HG03025 (cell line): ENCODE measurements around the gene ARHGDIB.

ENCODE experiments used
- ATAC-seq: cut with Tn5 transposase; IDR thresholded peaks from one replicate; pipeline ENCODE4 v1.9.1; 2021; ENCODE audit warnings: mild to moderate bottlenecking, moderate library complexity; ENCODE audit not compliant: unreplicated experiment, low FRiP score

The ARHGDIB gene

DNA sequence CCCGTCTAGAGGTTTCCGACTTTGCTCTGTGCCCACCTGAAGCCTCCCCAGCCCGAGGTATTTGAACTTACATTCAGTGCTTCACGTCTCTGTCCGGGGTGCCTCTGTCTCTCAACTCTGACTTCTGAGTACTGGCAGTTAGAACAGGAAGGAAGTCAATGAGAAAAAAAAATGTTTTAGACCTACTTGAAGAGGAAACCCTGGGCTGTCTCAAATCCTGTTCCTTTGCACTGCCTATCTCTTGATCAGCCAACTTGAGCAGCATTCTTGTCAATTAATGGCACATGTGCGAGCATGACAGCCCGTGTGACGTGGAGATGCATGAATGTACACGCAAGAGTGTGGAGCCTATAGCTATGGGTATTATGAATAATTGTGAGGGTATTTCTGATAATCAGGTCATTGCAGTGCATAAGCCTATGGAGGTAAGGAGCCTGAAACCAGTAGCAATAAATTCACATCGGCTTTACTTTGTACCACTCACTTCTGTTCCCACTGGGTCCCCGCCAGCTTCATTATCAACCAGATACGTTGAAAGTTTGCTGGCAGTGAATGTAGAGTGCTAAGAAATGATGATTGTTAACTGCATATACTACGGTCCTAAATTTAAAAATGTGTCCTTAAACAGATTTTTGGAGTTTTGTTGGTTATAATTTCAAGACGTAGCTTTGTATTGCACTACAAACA is at the start of gene ARHGDIB:
Gene ARHGDIB (minus strand): TSS at position 136 of the 687 bp plus-strand sequence. CDS start 10,889 bp downstream, outside the sequence.
- ATAC-seq = peak; percentile 64

DNA sequence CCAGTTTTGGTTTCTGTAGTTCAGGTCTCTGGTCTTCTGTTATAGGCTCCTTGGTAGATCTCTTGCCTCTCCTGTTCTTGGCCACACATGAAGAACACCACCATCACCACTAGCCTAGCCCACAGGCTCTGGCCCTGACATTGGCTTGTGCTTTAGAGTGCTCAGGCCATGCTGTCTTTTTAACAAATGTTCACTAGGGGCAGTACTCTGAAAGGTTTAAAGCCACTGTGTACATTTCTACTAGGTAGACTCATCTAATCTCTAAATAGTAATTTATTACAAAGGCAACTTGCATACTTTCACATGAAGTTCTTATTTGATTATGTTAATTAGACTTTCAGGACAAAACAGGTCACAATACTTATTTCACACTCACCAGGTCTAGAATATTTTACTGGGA is 49.8 kb upstream of the ARHGDIB start:
- no peak for ATAC-seq

DNA sequence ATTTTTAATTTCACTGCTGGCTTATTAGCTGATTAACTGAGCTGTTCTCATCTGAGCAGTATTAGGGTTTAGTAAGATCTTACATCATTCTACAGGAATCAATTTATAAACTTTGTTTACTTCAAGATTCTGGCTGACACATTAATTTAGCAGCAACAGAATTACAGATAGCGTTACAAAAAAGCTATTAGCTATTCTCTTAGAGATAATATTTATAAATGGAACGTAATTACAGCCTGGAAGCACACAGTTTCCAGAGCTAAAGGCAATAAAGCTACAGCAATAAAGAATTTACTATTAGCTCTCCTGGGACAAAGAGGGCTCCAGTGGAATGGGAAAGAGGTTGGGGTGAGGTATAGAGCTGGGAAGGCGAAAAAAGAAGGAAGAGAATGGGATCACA is 46.1 kb upstream of the ARHGDIB start:
- ATAC-seq = no peak

DNA sequence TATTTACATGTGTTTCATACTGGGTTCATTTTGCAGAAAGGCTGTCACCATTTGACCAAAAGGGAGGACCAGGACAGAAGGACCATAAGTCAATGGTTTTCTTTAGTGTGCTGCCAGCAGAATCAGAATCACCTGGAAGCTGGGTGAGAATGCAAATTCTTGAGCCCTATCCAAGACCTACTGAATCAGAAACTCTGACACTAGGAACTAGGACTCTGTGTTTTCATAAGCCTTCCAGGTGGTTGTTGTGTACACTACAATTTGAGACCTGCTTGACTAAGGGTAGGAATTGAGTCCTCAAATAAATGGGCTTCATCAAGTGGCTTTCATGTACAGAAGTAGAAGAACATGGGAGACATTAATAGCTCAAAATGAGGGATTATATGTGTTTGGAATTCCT is 43.7 kb upstream of the ARHGDIB start:
- ATAC-seq = no peak

DNA sequence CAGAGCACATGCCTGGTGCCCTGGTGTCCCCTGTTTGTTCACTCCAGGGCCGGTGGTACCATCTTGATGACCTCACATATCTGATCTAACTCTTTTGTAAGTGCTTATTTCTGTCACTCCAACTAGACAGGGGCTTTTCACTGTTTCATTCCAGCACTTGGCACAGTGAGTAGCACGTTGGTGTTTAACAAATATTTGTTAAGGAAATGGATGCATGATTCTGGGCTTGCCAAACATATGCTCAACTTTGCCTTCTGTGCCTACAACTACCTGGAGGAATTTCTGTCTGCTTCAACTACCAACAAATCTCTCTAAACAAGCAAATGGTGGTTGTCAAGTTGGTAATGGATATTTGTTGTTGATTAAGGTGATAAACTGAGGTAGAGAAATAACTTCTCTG is 43.0 kb upstream of the ARHGDIB start:
- ATAC-seq = no peak

DNA sequence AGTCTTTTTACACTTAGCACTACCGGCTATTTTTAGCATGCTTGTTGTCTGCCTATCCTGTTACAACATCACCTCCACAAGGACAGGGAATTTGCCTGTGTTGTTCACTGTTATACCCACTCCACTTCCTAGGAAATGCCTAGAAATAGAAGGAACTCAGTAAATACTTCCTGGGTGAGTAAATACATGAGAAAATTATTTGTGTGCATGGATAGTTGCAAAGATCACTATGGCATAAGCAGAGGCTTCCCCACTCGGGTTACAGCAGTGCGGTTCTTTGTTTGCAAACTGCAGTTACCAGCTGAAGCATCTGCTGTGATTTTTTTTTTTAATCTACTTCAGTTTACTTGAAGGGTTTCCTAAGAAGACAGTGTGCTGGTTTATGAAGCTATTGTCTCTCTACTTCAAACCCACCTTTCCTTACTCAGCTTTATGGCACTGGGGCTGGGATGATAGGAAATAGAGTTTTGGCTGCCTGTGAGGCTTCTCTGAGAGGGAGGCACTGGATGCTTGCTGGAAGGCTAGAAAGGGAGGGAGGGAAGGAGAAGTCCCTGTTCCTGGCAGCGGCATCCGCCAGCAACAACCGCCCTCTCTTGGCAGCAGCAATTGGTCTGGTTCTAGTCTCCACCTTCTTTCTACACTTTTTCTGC is 40.5 kb upstream of the ARHGDIB start:
- ATAC-seq = no peak

DNA sequence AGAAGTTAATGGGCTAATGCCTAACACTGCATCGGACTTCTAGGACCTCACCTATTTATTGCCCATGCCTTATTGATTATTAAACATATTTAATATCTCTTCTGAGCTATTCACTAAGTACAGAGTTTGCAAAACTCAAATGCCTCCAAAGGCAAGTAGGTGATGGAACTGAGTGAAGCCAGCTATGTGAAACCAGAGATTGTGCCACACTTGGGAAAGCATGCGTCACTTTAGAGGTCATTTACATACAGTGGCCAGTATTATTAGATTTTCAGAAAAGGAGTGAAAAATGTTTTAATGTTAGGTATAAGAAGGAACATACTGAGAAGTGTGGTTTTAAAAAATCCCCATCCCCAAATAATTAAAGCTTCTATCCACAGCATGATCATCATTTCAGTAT is 39.2 kb upstream of the ARHGDIB start:
- no peak for ATAC-seq

DNA sequence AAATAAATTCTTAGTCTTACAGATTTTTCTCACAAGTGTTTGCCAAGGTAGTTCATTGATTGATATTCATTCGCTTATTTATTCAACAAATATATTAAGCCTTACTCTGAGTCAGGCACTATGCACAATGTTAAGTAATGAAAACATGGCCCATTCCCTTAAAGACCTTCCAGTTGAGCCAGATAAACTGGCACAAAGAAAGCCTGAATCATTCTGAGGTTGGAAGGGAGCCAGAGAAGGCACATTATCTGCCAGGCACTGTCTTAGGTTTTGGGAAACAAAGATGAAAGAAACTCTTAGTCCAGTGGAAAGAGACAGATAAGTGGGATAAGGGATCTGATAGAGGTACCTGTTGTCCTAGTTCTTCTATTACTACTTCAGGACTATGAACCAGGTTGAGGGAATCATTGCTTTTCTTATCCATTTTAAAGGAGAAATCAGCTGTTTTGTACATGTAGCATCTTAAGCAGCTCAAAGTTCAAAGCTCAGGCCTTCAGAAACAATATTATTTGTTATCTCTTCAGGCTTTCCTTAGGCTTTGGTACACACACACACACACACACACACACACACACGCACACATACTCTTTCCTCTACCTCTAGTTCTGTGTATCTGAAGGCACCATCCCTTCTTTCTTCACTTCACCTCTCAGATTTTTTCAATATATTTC is 38.4 kb upstream of the ARHGDIB start:
- ATAC-seq = no peak

DNA sequence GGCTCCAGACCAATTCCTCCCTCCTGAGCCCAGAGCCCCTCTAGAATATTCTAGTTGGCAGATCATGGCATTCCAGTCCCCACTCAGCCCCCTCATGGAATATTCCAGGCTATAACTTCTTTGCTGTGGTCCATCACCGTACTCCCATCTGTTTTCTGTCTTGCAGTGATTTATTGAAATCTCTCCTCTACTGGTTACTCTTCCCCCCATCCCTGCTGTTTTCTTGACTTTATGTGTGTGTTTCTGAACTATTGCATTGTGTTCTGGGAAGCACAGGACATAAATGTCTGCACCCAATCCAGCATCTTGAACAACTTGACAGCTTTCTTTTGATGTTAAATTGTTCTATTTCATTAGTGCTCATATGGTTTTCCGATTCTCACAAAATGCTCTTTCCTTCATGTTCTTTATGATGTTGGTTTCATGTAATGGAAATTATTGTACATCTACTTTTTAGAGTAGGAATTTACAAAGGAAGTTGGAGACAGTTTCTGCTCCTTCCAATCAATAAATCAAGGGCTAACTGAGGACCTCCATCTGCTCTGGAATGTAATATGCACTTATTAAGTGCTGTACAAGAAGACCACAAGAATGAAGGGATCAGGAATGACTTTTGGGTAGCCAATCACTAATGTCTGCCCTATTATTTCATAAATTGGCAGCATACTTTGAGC is 37.8 kb upstream of the ARHGDIB start:
- ATAC-seq = no peak

DNA sequence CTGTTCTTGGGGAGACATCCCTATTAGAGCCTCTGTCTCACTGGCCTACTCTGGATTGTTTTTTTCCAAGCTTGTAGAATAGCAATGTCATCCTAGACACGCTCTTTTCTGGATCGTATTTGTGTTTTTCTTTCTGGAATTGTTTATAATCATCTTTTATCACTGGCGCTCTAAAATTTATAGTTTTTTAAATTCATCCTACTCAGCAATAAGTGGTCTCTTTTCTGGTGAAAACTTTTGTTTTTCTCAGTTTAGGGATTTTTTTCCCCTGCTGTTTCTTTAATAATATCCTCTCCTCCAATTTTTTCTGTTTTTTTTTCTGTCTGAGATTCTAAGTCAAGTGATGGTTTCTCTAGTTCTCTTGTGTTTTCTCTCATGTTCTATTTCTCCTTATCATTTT is 36.6 kb upstream of the ARHGDIB start:
- ATAC-seq = no peak

DNA sequence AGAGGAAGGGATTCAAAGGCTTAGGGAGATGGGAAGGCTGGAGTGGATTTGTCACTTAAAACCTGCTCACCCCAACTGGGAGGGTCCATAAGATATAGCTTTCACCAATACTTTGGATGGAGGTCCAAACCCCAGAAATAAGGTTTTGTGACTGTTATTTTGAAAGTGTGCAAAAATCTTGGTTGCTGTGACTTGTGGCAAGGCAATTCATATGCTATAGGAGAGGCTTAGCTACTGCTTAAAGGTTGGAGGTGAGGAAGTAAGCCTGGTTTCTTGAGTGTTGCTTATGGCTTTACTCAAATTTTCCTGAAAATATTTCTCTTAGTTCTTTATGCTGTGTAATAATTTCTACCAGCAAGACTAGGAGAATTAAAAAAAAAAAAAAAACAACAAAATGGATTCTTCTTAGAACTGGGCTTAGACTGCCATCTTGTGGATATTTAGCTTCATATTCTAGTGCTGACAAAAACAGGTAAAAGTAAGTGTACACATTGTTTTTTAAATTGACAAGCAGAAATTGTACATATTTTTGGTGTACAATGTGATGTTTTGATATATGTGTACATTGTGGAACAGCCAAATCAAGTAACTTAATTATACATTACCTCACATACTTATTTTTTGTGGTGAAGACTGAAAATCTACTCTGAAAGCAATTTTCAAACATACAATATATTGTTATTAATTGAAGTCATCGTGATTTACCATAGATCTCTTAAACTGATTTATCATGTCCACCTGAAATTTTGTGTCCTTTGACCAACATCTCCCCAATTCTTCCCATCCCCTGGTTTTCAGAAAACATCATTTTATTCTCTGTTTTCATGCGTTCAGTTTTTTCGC is 34.4 kb upstream of the ARHGDIB start:
- ATAC-seq = no peak

DNA sequence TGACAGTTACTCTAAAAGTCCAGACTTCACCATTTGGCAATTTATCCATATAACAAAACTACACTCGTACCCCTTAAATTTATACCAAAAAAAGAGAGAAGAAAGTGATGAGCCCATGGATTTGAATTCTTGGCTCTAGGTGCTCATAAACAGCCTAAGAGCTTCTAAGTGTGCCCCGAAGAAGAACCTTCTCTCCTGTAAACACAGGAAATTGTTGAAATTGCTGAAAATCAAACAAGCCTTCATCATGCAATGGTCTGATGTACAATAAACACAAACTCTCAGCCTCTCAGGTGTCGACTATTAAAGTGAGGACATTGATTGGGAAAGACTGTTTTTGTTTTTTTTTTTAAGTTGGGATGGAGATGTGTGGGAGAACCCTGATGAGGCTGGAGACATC is 33.2 kb upstream of the ARHGDIB start:
- no peak for ATAC-seq

DNA sequence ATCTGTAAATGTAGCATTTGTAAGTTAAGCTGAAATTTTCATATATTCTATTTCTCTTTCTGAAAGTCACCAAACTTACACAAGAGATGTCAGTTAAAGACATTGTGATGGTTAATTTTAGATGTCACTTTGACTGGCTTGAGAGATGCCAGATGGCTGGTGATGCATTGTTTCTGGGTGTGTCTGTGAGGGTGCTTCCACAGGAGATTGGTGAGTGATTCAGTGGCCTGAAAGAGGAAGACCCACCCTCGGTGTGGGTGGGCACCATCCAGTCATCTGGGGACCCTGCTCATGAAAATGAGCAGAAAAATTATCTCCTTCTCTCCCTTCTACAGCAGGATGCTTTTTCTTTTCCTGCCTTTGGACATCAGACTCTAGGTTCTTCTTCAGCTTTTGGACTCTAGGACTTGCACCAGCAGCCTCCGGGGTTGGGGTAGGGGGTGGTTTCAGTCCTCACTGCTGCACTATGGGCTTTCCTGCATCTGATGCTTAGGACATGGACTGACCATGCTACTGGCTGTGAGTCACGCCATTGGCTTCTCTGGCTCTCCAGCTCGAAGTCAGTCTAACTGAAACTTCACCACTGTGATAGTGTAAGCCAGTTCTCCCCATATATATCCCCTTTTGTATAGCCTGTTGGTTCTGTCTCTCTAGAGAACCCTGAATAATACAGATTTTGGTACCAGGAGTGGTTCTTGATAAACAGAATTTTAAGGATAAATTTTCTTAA is 32.3 kb upstream of the ARHGDIB start:
- no peak for ATAC-seq

DNA sequence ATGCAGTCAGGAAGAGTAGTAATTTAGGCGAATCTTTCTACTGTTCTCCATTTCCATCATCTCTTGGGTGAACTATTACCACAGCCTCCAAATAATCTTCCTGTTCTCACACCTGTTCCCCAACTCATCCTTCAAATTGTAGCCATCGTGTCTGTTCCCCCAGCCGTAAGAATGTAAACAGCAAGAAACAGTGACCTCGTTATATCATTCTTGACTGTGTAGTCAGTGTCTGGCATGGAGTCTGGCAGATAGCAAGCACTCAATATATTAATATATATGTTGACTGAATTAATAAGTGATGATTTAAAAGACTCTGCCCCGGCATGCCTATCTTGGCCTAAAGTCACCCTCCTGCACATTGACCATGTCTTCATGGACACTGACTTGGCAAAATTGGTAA is 31.7 kb upstream of the ARHGDIB start:
- ATAC-seq = no peak

DNA sequence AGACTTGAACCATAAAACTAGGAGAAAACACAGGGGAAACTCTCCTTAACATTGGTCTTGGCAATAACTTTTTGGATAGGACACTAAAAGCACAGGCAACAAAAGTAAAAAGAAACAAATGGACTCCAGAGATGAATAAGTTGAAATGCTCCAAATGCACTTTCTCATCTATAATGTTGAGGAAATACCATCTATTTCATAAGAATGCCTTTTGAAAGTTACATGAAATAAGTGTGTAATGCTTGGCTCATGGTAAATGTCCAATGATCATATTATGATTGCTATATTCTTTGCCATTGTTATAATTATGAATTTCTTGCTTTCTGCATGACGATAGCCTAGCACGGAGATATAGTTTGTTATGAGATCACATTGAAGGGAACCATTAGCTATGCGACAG is 31.3 kb upstream of the ARHGDIB start:
- ATAC-seq = no peak

DNA sequence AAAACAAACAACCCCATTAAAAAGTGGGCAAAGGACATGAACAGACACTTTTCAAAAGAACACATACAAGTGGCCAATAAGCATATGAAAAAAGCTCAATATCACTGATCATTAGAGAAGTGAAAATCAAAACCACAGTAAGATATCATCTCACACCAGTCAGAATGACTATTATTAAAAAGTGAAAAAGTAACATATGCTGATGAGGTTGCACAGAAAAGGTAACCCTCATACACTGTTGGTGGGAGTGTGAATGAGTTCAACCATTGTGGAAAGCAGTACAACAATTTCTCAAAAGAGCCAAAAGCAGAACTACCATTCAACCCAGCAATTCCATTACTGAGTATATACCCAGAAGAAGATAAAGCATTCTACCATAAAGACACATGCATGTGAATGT is 29.7 kb upstream of the ARHGDIB start:
- ATAC-seq = peak; percentile 48

DNA sequence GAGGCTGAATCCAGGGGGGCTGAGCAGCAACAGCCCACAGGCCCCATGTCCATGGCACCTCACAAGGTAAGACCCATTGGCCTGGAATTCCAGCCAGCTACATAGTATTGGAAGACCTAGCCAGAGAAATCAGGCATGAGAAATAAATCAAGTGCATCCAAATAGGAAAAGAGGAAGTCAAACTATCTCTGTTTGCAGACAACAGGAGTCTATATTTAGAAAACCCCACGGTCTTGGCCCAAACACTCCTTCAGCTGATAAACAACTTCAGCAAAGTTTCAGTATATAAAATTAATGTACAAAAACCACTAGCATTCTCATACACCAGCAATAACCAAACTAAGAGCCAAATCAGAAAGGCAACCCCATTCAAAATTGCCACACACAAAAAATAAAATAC is 28.4 kb upstream of the ARHGDIB start:
- ATAC-seq = peak; percentile 46

DNA sequence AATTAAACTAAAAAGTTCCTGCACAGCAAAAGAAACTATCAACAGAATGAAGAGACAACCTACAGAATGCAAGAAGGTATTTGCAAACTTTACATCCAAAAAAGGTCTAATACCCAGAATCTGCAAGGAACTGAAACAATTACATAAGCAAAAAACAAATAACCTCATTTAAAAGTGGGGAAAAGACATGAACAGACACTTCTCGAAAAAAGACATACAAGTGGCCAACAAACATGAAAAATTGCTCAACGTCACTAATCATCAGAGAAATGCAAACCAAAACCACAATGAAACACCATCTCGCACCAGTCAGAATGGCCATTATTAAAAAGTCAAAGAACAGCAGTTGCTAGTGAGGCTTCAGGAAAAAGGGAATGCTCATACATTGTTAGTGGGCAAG is 26.6 kb upstream of the ARHGDIB start:
- ATAC-seq = no peak

DNA sequence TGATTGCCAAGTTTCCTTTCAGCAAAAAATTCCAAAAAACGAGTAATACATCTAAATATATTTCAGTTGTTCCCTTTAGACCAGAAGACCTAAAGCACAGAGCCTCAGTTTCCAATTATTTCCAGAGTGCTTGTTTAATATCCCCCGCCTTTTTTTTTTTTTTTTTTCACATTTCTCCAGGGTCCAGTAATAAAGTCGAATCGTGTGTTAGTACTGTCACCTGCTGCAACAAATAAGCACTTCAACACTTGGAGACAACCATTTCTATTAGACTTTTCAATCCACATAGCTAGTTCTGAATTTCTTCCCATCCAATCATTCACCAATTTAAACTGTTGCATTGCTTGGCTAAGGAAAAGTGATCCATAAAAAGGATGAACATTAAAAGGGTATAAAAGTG is 25.0 kb upstream of the ARHGDIB start:
- ATAC-seq = no peak

DNA sequence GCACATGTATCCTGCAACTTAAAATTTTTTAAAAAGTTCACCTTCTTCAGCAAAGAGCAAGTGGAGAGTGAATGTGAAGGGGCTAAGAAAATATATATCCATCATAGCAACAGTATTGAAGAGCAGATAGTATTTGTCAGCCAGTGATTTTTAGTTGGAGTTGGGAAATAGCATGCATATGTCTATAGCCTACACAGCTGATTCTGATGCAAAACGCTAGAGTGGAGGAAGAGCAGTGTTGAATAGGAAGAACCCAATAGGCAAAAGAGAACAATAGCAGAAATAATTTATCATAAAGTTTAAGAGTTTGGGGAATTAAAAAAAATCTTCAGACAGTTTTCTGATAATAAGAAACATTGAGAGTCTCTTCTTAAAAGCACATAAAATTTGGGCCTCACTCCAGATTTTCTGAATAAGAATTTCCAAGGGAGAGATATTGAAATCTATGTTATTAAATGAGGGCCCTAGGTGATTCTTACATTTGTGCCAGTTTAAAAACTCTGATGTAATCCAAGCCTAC is 23.4 kb upstream of the ARHGDIB start:
- ATAC-seq = no peak
